AG04450 (cell line): Measurements from ENCODE around the gene PIGV. TPM values are rescaled to one million over a fixed set of nuclear protein-coding genes. Genes with fewer than 3 reads are reported as not detected.

Experiments
- CTCF ChIA-PET: fragments of 300-600, 350-600 bp; formaldehyde crosslinking; extraction: SDS; loops from one replicate; lab custom pipeline; 2022; ENCODE audit warnings: antibody characterized with exemption, inconsistent platforms; lab: Charles Lee
- POLR2A ChIA-PET: fragments of 350-600 bp; formaldehyde crosslinking; extraction: SDS; loops from one replicate; lab custom pipeline; 2021; ENCODE audit warnings: antibody characterized with exemption, inconsistent platforms; lab: Yijun Ruan, JAX
- DNase-seq: peaks from one replicate; pipeline ENCODE4 v3.0.0-alpha.2; 2011; ENCODE audit warnings: low read depth, low spot score
- H3K27ac ChIP-seq: one replicate; pipeline ENCODE4 v1.5.1; 2012; ENCODE audit warnings: low read depth, low read length, control low read depth
- H3K27me3 ChIP-seq: one replicate; pipeline ENCODE4 v1.6.0; 2012; ENCODE audit warnings: low read length; ENCODE audit not compliant: control insufficient read depth, insufficient read depth
- H3K4me3 ChIP-seq: 2 replicates; pipeline ENCODE4 v1.5.1; 2011; ENCODE audit warnings: mild to moderate bottlenecking, low read depth, low read length, control low read depth
- H3K9me3 ChIP-seq: 2 replicates; pipeline ENCODE4 v1.5.1; 2012; ENCODE audit warnings: low read length; ENCODE audit not compliant: control insufficient read depth, insufficient read depth
- CTCF ChIP-seq: IDR thresholded peaks from 2 replicates; pipeline ENCODE4 v1.5.1; 2011; ENCODE audit warnings: low read depth, low read length, control low read depth, inconsistent platforms
- polyA plus RNA-seq: library from polyadenylated mRNA; depleted of rRNA; stranded (reverse); fragments of >200 nt; gene quantifications from 2 replicates; pipeline ENCODE4 v1.2.3, GENCODE V29; 2011

Gene PIGV
- polyA plus RNA-seq, 1 experiment, result 17.8 TPM

DNA sequence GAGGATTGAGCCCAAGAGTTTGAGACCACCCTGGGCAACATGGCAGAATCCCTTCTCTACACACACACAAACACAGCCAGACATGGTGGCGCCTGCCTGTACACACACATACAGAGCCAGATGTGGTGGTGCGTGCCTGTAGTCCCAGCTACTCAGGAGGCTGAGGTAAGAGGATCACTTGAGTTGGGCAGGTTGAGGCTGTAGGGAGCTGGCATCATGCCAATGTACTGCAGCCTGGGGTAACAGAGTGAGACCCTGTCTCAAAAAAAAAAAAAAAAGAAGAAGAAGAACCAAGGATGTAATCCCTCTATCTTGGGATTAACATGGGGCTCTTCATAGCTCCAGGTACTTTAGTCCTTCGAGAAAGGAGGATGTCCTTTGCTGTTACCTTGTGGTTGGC is 29.4 kb upstream of the PIGV start:
- no peak for TF ChIP-seq CTCF
- no peak for DNase-seq
- H3K27me3 ChIP-seq, result no peaks in the 10 kb centered on the region
- H3K27ac ChIP-seq, result no peak overlapping the region
- CTCF ChIA-PET, result interaction anchor here (0.6 to 1.1 kb wide), 3 partner anchors 13 to 851 kb away, joined by 3 to 4 read pairs (median 3); no protein-coding TSS in a partner anchor
- no peaks in the 10 kb centered on the region for H3K9me3 ChIP-seq
- H3K4me3 ChIP-seq, result no peak overlapping the region
- POLR2A ChIA-PET, result no interaction called here

- no peaks in the 10 kb centered on the region for H3K27me3 ChIP-seq
- TF ChIP-seq CTCF, result no peak
- ChIA-PET POLR2A (no interaction called here), CTCF (no interaction called here)
- no peak overlapping the region for H3K27ac ChIP-seq
- DNase-seq, result no peak
- no peaks in the 10 kb centered on the region for H3K9me3 ChIP-seq
- H3K4me3 ChIP-seq, result no peak overlapping the region
Observed at GRCh38 chr1:26759531-26759930, 28.2 kb upstream of the PIGV start.

DNA sequence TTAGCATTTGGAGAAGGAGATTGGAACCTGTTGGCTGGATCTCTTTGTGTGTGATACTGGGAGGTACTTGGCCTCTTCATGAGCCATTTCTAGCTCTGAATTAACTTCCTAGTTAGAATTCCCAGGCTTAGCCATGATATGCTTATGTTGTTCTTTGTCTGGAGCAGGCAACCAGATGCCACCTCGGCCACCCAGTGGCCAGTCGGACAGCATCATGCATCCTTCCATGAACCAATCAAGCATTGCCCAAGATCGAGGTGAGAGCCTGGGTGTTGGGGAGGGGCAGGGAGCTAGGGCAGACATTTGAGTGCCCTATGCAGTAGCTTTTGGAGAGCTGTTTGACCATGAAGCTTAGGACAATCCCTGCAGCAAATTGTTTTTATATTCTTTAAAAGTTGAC is 26.5 kb upstream of the PIGV start:
- DNase-seq, result no peak
- ChIA-PET CTCF (no interaction called here), POLR2A (no interaction called here)
- peak; percentile 18; the same call in 1 of the 2 replicates for TF ChIP-seq CTCF
- H3K27ac ChIP-seq, result no peak overlapping the region
- no peaks in the 10 kb centered on the region for H3K27me3 ChIP-seq
- no peak overlapping the region for H3K4me3 ChIP-seq
- H3K9me3 ChIP-seq, result no peaks in the 10 kb centered on the region

- no peak overlapping the region for H3K27ac ChIP-seq
- POLR2A ChIA-PET, result no interaction called here
- no peaks in the 10 kb centered on the region for H3K9me3 ChIP-seq
- H3K27me3 ChIP-seq, result no peaks in the 10 kb centered on the region
- no peak for TF ChIP-seq CTCF
- CTCF ChIA-PET, result interaction anchor here (1.2 to 2.0 kb wide), 2 partner anchors 21 to 22 kb away, joined by 3 to 7 read pairs; no protein-coding TSS in a partner anchor
- no peak for DNase-seq
- no peak overlapping the region for H3K4me3 ChIP-seq
Observed at GRCh38 chr1:26767714-26768113, 20.0 kb upstream of the PIGV start.

DNA sequence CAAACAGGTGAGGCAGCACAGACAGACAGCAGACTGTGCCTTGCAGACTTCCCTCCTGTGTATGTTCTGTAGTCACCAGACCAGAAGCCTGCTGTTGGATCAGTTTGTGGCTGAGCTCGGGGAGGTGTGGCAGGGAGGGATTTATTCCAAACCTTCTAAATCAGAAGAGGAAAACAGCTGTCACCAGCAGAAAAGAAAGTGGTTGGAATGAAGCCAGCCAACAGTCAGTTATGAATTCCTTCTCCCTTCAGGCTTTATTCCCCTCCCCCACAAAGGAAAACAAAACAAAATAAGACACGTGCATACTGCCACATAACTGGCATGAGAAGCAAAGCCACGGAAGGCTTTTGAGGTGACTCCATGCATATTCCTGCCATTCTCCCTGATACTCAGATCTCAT is 19.0 kb upstream of the PIGV start:
- no peak overlapping the region for H3K4me3 ChIP-seq
- TF ChIP-seq CTCF, result no peak
- ChIA-PET POLR2A (interaction anchor here (0.7 kb wide), 1 partner anchor 45 kb away, joined by 3 read pairs; no protein-coding TSS in a partner anchor), CTCF (interaction anchor here (0.6 to 1.9 kb wide), 4 partner anchors 20 to 166 kb away, joined by 3 to 7 read pairs (median 4); no protein-coding TSS in a partner anchor)
- H3K27ac ChIP-seq, result peak overlapping the region; percentile 54
- H3K27me3 ChIP-seq, result no peaks in the 10 kb centered on the region
- no peak for DNase-seq
- no peaks in the 10 kb centered on the region for H3K9me3 ChIP-seq
